Breast epithelium (tissue), 3 donors: ENCODE results near the gene PCDH1.

ENCODE experiments used
- POLR2A ChIP-seq: fragments of 450-650 bp; IDR thresholded peaks from one replicate; pipeline ENCODE4 v1.6.1; 2016; ENCODE audit warnings: antibody characterized with exemption, mild to moderate bottlenecking, moderate library complexity
- TF ChIP-seq, protein P1 (sequence below), 3 donors: fragments of 450-650 bp; IDR thresholded peaks; one replicate each; pipeline ENCODE4 v1.5.1; 2016 to 2017; ENCODE audit warnings: antibody characterized with exemption in 3 of 3, mild to moderate bottlenecking in 3 of 3, moderate library complexity in 3 of 3

DNA sequence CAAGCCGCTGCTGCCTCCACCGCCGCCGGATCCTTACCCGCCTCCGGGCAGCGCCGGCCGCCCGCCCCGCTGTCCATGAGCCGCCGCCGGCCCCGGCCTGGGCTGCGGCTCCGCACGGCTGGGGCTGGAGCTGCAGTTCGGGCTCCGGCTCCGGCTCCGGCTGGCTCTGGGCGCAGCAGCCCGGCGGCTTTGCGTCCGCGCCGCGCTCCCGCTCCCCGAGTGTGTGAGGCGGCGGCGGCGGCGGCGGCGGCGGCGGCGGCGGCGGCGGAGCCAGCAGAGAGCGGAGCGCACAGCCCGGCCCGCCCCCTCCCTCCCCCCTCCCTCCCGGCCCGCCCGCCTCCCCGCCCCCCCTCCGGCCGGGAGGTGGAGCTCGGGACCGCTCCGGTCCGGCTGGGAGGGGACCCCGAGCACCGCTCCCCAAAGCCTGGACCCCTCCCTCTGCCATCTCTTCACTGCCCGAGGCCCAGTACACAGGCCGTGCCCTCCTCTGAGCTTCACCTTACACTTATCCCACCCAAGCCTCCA is at the start of gene PCDH1:
- TF ChIP-seq, protein P1, sequence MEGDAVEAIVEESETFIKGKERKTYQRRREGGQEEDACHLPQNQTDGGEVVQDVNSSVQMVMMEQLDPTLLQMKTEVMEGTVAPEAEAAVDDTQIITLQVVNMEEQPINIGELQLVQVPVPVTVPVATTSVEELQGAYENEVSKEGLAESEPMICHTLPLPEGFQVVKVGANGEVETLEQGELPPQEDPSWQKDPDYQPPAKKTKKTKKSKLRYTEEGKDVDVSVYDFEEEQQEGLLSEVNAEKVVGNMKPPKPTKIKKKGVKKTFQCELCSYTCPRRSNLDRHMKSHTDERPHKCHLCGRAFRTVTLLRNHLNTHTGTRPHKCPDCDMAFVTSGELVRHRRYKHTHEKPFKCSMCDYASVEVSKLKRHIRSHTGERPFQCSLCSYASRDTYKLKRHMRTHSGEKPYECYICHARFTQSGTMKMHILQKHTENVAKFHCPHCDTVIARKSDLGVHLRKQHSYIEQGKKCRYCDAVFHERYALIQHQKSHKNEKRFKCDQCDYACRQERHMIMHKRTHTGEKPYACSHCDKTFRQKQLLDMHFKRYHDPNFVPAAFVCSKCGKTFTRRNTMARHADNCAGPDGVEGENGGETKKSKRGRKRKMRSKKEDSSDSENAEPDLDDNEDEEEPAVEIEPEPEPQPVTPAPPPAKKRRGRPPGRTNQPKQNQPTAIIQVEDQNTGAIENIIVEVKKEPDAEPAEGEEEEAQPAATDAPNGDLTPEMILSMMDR (IDR thresholded peaks at IDR 0.05): no peak
- no peak for TF ChIP-seq POLR2A
